ENCODE results near the gene ASIC1. TPM values are rescaled to one million over a fixed set of nuclear protein-coding genes. Genes with fewer than 3 reads are reported as not detected.

Gene ASIC1
- total RNA-seq, 1 donor from 2014 or later = 8.1 TPM

DNA sequence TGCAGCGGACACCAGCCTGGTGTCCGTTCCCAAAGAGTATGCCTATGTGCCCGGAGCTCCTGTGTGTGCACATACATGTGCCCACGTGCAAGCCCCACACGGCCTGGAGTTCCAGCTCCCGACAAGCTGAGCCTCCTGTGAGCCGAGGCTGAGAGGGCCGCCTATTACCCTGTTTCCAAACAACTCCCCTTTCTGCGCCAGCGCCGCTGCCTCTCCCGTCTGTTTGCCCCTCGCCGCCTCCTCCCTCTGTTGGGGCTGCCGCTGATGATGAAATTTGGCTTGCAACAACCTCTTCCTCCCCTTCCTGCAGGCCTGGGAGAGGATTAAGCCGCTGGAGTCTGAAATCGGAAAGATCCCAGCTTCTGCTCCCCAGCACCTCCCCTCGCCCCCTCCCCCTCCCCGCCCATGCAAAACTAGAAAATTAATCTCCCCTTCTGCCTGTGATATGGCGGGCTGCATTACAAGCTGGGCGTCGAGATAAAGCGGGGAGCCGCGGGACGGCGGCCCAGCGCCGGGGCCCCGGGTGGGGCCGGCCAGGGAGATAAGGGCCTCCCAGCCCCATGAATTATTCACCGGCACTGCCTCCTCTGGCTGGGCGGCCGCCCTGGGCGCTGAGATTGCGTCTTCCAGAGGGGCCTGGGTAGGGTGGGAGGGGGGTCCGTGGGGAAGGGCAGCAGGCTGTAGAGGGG lies 6.8 kb upstream of the ASIC1 start:
- no peak for FAIRE-seq

DNA sequence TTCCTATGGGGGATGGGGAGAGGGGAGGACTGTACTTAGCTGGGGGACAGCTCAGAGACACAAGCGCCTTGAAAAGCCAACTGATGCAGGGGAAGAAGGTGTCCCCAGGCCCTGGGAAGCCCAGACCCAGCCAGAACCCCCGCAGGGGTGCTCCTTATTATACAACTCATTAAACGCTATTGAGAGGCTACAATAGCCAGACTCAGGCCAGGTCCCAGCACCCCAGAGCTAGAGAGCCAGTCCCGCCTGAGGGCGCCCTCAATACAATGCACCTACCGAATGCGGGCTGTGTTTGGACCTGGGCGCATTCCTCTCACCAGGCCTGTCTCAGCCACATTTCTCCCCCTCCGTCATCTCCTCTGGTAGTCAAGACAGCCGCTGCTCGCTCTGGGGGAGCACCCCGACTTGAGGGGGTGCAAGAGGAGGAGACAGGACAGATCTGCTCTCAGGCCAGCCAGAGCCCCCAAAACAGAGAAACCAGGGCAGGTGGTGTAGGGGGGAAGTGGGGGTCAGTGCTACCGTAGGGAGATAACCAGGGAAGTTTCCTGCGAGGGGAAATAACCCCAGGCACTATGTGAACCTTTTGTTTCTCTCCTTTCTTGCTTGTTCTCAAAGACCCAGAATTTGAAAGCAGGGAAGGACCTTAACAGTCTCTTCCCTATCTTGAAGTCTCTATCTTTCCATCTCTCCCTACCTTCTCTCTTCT lies 6.1 kb upstream of the ASIC1 start:
- Mint-ChIP-seq H3K36me3 (ENCODE audit: low read depth, unreplicated experiment) (no peaks in the 10 kb centered on the region), H3K4me1 (ENCODE audit: low read depth, unreplicated experiment) (peaks cover 4% of the 10 kb centered on the region), H3K27me3 (ENCODE audit: low read depth, unreplicated experiment) (peaks cover 60% of the 10 kb centered on the region), H3K27ac (ENCODE audit: unreplicated experiment) (no peak overlapping the region), H3K9me3 (ENCODE audit: unreplicated experiment) (no peaks in the 10 kb centered on the region), H3K4me3 (ENCODE audit: unreplicated experiment) (no peak overlapping the region)
- Histone ChIP-seq H2AFZ (ENCODE audit: low read depth, low read length) (no peak overlapping the region), H3K27ac (ENCODE audit: low read depth, low read length) (no peak overlapping the region), H3K4me3 (ENCODE audit: insufficient read depth, low read depth, low read length) (no peak overlapping the region), H3K4me1 (ENCODE audit: insufficient read depth, low read length) (peaks cover 3% of the 10 kb centered on the region), H3K79me2 (ENCODE audit: insufficient read depth, low read length) (no peaks in the 10 kb centered on the region), H3K27me3 (ENCODE audit: insufficient read depth, low read length) (peaks cover 26% of the 10 kb centered on the region), H3K36me3 (ENCODE audit: insufficient read depth, low read length) (no peaks in the 10 kb centered on the region), H3K4me2 (ENCODE audit: low read length) (peak overlapping the region; percentile 83), H3K9me3 (ENCODE audit: insufficient read depth, low read depth, low read length) (no peaks in the 10 kb centered on the region), H4K20me1 (ENCODE audit: insufficient read depth, low read length) (peaks cover 2% of the 10 kb centered on the region), H3K9ac (ENCODE audit: low read length) (no peak overlapping the region)
- no peak for DNase-seq (ENCODE audit: low read depth)
- TF ChIP-seq, protein P1, sequence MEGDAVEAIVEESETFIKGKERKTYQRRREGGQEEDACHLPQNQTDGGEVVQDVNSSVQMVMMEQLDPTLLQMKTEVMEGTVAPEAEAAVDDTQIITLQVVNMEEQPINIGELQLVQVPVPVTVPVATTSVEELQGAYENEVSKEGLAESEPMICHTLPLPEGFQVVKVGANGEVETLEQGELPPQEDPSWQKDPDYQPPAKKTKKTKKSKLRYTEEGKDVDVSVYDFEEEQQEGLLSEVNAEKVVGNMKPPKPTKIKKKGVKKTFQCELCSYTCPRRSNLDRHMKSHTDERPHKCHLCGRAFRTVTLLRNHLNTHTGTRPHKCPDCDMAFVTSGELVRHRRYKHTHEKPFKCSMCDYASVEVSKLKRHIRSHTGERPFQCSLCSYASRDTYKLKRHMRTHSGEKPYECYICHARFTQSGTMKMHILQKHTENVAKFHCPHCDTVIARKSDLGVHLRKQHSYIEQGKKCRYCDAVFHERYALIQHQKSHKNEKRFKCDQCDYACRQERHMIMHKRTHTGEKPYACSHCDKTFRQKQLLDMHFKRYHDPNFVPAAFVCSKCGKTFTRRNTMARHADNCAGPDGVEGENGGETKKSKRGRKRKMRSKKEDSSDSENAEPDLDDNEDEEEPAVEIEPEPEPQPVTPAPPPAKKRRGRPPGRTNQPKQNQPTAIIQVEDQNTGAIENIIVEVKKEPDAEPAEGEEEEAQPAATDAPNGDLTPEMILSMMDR (IDR thresholded peaks at IDR 0.05; ENCODE audit: insufficient read depth, low read depth, low read length) = no peak
- TF ChIP-seq EZH2 (IDR thresholded peaks at IDR 0.05; ENCODE audit: insufficient read depth, low read length) = no peak
- no peak for FAIRE-seq

More for the DNA sequence above, 6.8 kb upstream of the ASIC1 start:
- Histone ChIP-seq H3K9ac (ENCODE audit: low read length) (no peak overlapping the region), H3K27ac (ENCODE audit: low read depth, low read length) (no peak overlapping the region), H3K4me1 (ENCODE audit: insufficient read depth, low read length) (peaks cover 3% of the 10 kb centered on the region), H3K36me3 (ENCODE audit: insufficient read depth, low read length) (no peaks in the 10 kb centered on the region), H3K4me2 (ENCODE audit: low read length) (peak overlapping the region; percentile 83), H3K4me3 (ENCODE audit: insufficient read depth, low read depth, low read length) (peak overlapping the region; percentile 33), H3K79me2 (ENCODE audit: insufficient read depth, low read length) (no peaks in the 10 kb centered on the region), H3K9me3 (ENCODE audit: insufficient read depth, low read depth, low read length) (no peaks in the 10 kb centered on the region), H4K20me1 (ENCODE audit: insufficient read depth, low read length) (no peaks in the 10 kb centered on the region), H3K27me3 (ENCODE audit: insufficient read depth, low read length) (peaks cover 26% of the 10 kb centered on the region), H2AFZ (ENCODE audit: low read depth, low read length) (peak overlapping the region; percentile 64)
- H3K27me3 Mint-ChIP-seq (ENCODE audit: low read depth, unreplicated experiment) = peaks cover 53% of the 10 kb centered on the region
- DNase-seq (ENCODE audit: low read depth) = peak; percentile 46
- peaks cover 2% of the 10 kb centered on the region for H3K9me3 Mint-ChIP-seq (ENCODE audit: unreplicated experiment)
- no peak overlapping the region for H3K4me3 Mint-ChIP-seq (ENCODE audit: unreplicated experiment)
- peaks cover 2% of the 10 kb centered on the region for H3K4me1 Mint-ChIP-seq (ENCODE audit: low read depth, unreplicated experiment)
- TF ChIP-seq, protein P1 (IDR thresholded peaks at IDR 0.05; ENCODE audit: insufficient read depth, low read depth, low read length) = no peak
- no peak for TF ChIP-seq EZH2 (IDR thresholded peaks at IDR 0.05; ENCODE audit: insufficient read depth, low read length)
- no peaks in the 10 kb centered on the region for H3K36me3 Mint-ChIP-seq (ENCODE audit: low read depth, unreplicated experiment)
- H3K27ac Mint-ChIP-seq (ENCODE audit: unreplicated experiment) = no peak overlapping the region
